Smooth muscle cell (in vitro differentiated cells): ENCODE measurements around the gene OXSR1. TPM values are rescaled to one million over a fixed set of nuclear protein-coding genes. Genes with fewer than 3 reads are reported as not detected.
"Not testable (repeated sequence)": the region's sequence is repeated elsewhere in the genome, so short reads cannot be mapped to it uniquely, and the experiment has no call there.

Source experiments
- DNase-seq: peaks from one replicate; lab custom pipeline; 2025; ENCODE audit not compliant: unreplicated experiment; lab: John Stamatoyannopoulos, UW
- H2AFZ ChIP-seq: fragments of 200-600 bp; sonication (generic); 2 replicates; pipeline ENCODE4 v1.6.0; 2016; ENCODE audit warnings: antibody characterized with exemption, low read depth, mild to moderate bottlenecking
- H3F3A ChIP-seq: fragments of 200-600 bp; sonication (generic); 2 replicates; pipeline ENCODE4 v1.6.0; 2017; ENCODE audit warnings: antibody characterized with exemption, low read depth
- H3K27ac ChIP-seq: fragments of 200-600 bp; sonication (generic); 2 replicates; pipeline ENCODE4 v1.5.1; 2016; ENCODE audit warnings: low read depth, mild to moderate bottlenecking
- H3K27me3 ChIP-seq: fragments of 200-600 bp; sonication (generic); 2 replicates; pipeline ENCODE4 v1.6.1; 2016; ENCODE audit warnings: low read depth, mild to moderate bottlenecking
- H3K36me3 ChIP-seq: fragments of 200-600 bp; sonication (generic); 2 replicates; pipeline ENCODE4 v1.5.1; 2016; ENCODE audit warnings: low read depth
- H3K4me1 ChIP-seq: fragments of 200-600 bp; sonication (generic); 2 replicates; pipeline ENCODE4 v1.5.1; 2016; ENCODE audit warnings: low read depth
- H3K4me2 ChIP-seq: fragments of 200-600 bp; sonication (generic); 2 replicates; pipeline ENCODE4 v1.6.0; 2016; ENCODE audit warnings: mild to moderate bottlenecking
- H3K4me3 ChIP-seq: fragments of 200-600 bp; sonication (generic); 2 replicates; pipeline ENCODE4 v1.5.1; 2016; ENCODE audit warnings: mild to moderate bottlenecking
- H3K79me2 ChIP-seq: fragments of 200-600 bp; sonication (generic); 2 replicates; pipeline ENCODE4 v1.6.0; 2016; ENCODE audit warnings: low read depth, mild to moderate bottlenecking
- H3K9ac ChIP-seq: fragments of 200-600 bp; sonication (generic); 2 replicates; pipeline ENCODE4 v1.6.0; 2016; ENCODE audit warnings: low read depth
- H3K9me3 ChIP-seq: fragments of 200-600 bp; sonication (generic); replicated peaks from 2 replicates; pipeline ENCODE4 v1.5.1; 2016; ENCODE audit warnings: low read depth
- H4K20me1 ChIP-seq: fragments of 200-600 bp; sonication (generic); 2 replicates; pipeline ENCODE4 v1.6.0; 2016; ENCODE audit warnings: low read depth
- WGBS: methylation state at CpG from one replicate; pipeline ENCODE4 v1.1.7; 2016; ENCODE audit warnings: low lambda C conversion rate; 5-methylcytosine and 5-hydroxymethylcytosine counted together
- polyA plus RNA-seq: library from polyadenylated mRNA; unstranded; fragments of >200 nt; fragmentation: Nextera tagmentation; extraction: Ambion mirVana; gene quantifications from 2 replicates; pipeline ENCODE4 v1.2.1, GENCODE V29; 2016
- total RNA-seq: library from RNA; depleted of rRNA; stranded (reverse); fragments of >200 nt; gene quantifications from 2 replicates; pipeline ENCODE4 v1.2.3, GENCODE V29; 2014
- TF ChIP-seq, protein P1 (sequence below): fragments of 200-600 bp; sonication (generic); IDR thresholded peaks from 2 replicates; pipeline ENCODE4 v1.5.1; 2017; ENCODE audit warnings: borderline replicate concordance, mild to moderate bottlenecking, antibody characterized with exemption; ENCODE audit not compliant: insufficient read depth, poor library complexity, severe bottlenecking

OXSR1 gene
- total and polyA plus RNA-seq, 2 experiments from 2014 or later = 11.9 to 50.6 TPM

DNA sequence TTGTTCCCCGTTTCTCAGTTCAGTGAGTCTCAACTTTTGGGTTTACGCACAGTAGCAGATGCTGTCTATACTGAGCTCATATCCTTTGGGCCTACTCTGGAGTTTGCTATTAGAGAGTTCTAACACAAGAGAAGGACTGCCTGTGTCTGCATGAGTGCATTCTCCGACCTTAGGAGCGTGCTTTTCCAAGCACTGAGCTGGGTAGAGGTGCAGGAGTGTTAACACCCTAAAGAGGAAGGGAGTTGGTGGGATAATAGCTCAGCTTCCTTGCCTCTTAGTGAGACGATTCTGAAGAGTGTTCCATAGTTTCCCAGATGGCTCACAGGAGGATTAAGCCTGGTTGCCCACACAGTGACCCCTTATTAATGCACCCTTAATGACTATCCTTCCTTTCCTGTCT lies 6.9 kb upstream of the OXSR1 start:
- no peak overlapping the region for H3K4me3 ChIP-seq
- H3K4me1 ChIP-seq = no peaks in the 10 kb centered on the region

DNA sequence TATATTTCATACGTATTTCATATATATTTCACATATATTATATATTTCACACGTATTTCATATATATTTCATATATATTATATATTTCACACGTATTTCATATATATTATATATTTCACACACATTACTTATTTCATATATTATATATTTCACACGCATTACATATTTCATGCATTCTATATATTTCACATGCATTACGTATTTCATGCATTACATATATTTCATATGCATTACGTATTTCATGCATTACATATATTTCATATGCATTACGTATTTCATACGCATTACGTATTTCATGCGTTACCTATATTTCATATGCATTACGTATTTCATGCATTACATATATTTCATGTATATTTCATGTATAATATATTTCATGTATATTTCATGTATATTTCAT lies 4.6 kb upstream of the OXSR1 start:
- H3K27ac ChIP-seq, H2AFZ ChIP-seq, H3K36me3 ChIP-seq, H3K27me3 ChIP-seq, H4K20me1 ChIP-seq, H3K79me2 ChIP-seq, H3K9me3 ChIP-seq, DNase-seq, H3K4me3 ChIP-seq, H3K9ac ChIP-seq, H3K4me2 ChIP-seq, H3K4me1 ChIP-seq: not testable (repeated sequence)
- H3F3A ChIP-seq = peaks cover 12% of the 10 kb centered on the region
- WGBS = 96% methylated on average over 11 of the region's 11 CpGs

More for the DNA sequence above, 6.9 kb upstream of the OXSR1 start:
- Histone ChIP-seq H4K20me1 (no peaks in the 10 kb centered on the region), H3K9ac (no peak overlapping the region), H3F3A (peaks cover under 1% of the 10 kb centered on the region), H3K36me3 (no peaks in the 10 kb centered on the region), H3K9me3 (no peaks in the 10 kb centered on the region), H3K4me2 (no peak overlapping the region), H3K79me2 (no peaks in the 10 kb centered on the region), H2AFZ (no peak overlapping the region), H3K27ac (no peak overlapping the region), H3K27me3 (no peaks in the 10 kb centered on the region)
- 85% methylated on average over 5 of the region's 5 CpGs for WGBS
- no peak for DNase-seq
- TF ChIP-seq, protein P1, sequence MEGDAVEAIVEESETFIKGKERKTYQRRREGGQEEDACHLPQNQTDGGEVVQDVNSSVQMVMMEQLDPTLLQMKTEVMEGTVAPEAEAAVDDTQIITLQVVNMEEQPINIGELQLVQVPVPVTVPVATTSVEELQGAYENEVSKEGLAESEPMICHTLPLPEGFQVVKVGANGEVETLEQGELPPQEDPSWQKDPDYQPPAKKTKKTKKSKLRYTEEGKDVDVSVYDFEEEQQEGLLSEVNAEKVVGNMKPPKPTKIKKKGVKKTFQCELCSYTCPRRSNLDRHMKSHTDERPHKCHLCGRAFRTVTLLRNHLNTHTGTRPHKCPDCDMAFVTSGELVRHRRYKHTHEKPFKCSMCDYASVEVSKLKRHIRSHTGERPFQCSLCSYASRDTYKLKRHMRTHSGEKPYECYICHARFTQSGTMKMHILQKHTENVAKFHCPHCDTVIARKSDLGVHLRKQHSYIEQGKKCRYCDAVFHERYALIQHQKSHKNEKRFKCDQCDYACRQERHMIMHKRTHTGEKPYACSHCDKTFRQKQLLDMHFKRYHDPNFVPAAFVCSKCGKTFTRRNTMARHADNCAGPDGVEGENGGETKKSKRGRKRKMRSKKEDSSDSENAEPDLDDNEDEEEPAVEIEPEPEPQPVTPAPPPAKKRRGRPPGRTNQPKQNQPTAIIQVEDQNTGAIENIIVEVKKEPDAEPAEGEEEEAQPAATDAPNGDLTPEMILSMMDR = no peak

DNA sequence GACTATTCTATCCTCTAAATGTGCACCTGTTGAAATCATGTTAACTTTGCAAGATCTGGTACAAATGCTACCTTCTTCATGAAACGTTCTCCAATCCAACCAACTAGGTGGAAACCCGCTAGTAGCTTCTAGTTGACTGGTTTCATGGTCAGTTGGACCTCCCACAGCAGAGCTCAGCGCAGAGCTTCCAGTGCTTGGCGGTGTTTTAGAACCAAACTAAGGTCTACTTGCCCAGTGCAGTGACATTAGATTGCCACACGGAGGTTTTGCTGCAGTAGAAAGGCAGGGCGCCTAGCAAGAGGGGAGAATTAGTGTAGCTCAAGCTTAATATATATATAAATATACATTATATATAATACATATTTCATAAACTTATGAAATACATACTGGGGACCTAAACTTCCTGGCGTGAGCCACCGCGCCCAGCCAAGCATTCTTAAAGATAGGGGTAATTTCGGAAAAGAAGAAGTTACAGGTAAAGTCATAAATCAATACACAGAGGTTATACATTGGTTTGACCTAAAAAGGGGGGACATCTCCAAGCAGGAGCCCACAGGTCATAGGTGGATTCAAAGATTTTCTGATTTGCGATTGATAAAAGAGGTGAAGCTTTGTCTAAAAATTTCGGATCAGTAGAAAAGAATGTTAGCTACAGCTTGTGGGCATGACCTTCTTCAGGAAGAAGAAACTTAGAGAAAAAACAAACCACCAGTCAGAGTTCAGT lies 2.1 kb upstream of the OXSR1 start:
- no peak overlapping the region for H3K4me3 ChIP-seq

DNA sequence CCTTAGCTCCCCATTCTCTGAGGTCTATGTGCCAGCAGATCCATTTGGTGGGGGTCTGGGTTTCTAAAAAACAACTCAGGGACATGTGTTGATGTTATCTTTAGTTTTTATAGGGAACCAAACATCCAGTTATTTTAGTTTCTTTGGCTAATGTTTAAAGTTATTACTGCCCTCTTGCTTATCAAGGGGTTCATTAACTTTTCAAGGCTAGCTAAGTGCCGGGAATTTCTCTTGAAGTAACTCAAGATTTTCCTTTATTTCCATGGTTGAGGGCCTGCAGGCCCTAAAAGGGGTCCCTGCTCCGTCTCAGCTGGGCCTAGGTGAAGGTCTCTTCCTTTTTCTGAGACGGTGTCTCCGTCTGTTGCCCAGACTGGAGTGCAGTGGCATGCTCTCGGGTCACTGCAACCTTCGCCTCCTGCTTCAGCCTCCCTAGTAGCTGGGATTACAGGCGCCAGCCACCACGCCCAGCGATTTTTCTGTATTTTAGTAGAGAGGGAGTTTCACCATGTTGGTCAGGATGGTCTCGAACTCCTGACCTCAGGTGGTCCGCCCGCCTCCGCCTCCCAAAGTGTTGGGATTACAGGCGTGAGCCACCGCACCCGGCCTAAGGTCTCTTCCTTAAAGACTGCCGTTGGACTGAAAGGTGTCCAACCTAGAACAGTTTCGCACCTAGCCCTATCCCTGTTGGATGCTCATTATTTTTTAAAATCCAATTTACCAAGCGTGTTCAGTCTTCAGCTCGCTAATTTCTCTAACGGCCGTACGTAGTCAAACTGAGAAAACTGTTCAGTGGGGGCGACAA lies 1.3 kb upstream of the OXSR1 start:
- Histone ChIP-seq H3K27me3 (no peaks in the 10 kb centered on the region), H2AFZ (peak overlapping the region; percentile 92), H3K4me2 (peak overlapping the region; percentile 89), H3F3A (peaks cover 21% of the 10 kb centered on the region), H3K9ac (peak overlapping the region; percentile 91), H3K9me3 (no peaks in the 10 kb centered on the region), H3K4me3 (peak overlapping the region; percentile 85), H3K27ac (peak overlapping the region; percentile 99), H4K20me1 (peaks cover 14% of the 10 kb centered on the region), H3K4me1 (peaks cover 27% of the 10 kb centered on the region), H3K36me3 (no peaks in the 10 kb centered on the region), H3K79me2 (peaks cover 33% of the 10 kb centered on the region)
- DNase-seq = no peak
- WGBS = 88% methylated on average over 24 of the region's 24 CpGs
- TF ChIP-seq, protein P1 = no peak

More for the DNA sequence above, 2.1 kb upstream of the OXSR1 start:
- Histone ChIP-seq H3K4me1 (peaks cover 21% of the 10 kb centered on the region), H3K4me2 (no peak overlapping the region), H3F3A (peaks cover 21% of the 10 kb centered on the region), H3K9me3 (no peaks in the 10 kb centered on the region), H4K20me1 (peaks cover 12% of the 10 kb centered on the region), H2AFZ (no peak overlapping the region), H3K36me3 (no peaks in the 10 kb centered on the region), H3K79me2 (peaks cover 26% of the 10 kb centered on the region), H3K27ac (peak overlapping the region; percentile 99), H3K27me3 (no peaks in the 10 kb centered on the region), H3K9ac (no peak overlapping the region)
- 87% methylated on average over 12 of the region's 12 CpGs for WGBS
- no peak for DNase-seq
- TF ChIP-seq, protein P1 = no peak
